Measurements from ENCODE around the gene AZGP1. TPM values are rescaled to one million over a fixed set of nuclear protein-coding genes. Genes with fewer than 3 reads are reported as not detected.
A peak's percentile ranks its signal among the peaks of the same experiment; 100 is the strongest.
"Not testable (repeated sequence)": the region's sequence is repeated elsewhere in the genome, so short reads cannot be mapped to it uniquely, and the experiment has no call there.

The AZGP1 gene
- total and polyA plus RNA-seq, 2 of the 13 experiments (the other 11 are each of a cell fraction or from before 2014, with no cell fraction given) = 93.8 to 229 TPM

GRCh38 chr7:99984593-99984992 is 8.8 kb upstream of the AZGP1 start:
- 68% methylated on average over 2 of the region's 2 CpGs for WGBS (ENCODE audit: low lambda C conversion rate)
- POLR2A ChIA-PET = no interaction called here
- H3K4me1 ChIP-seq (ENCODE audit: insufficient read depth, low read length) = peaks cover 28% of the 10 kb centered on the region

GRCh38 chr7:99981066-99981465 is 5.2 kb upstream of the AZGP1 start:
- H3K27me3 ChIP-seq (ENCODE audit: control insufficient read depth in 1 of 2, insufficient read depth in 2 of 2, low read length in 2 of 2); H4K20me1 ChIP-seq (ENCODE audit: insufficient read depth, low read length); H2AFZ ChIP-seq (ENCODE audit: low read length); DNase-seq (ENCODE audit: low spot score); H3K36me3 ChIP-seq (replicated peaks in 1 of 2; ENCODE audit: control insufficient read depth in 1 of 2, insufficient read depth in 2 of 2, low read length in 2 of 2); H3K27ac ChIP-seq (ENCODE audit: extremely low read length, insufficient read depth, low read length); H3K9me3 ChIP-seq (ENCODE audit: low read length); ATAC-seq; CTCF ChIA-PET (ENCODE audit: low intra/inter-chr PET ratio, low total read pairs); FAIRE-seq; intact Hi-C loops (cut with micrococcal nuclease; ENCODE audit: unreplicated experiment); H3K79me2 ChIP-seq (ENCODE audit: insufficient read depth, low read length): not testable (repeated sequence)
- BruUV-seq (replicated peaks) = TSS peak; percentile 65
- H3K4me3 ChIP-seq (replicated peaks in 1 of 3; ENCODE audit: insufficient read depth in 1 of 3, low read depth in 2 of 3, low read length in 3 of 3) = peak overlapping the region; percentile 40 to 63 (median 55); a peak in 4 of 6 replicates
- peak overlapping the region; percentile 40; the same call in 1 of the 2 replicates for H3K9ac ChIP-seq (ENCODE audit: insufficient read depth, low read depth, low read length)
- H3K4me1 ChIP-seq (ENCODE audit: insufficient read depth, low read length) = peaks cover 41% of the 10 kb centered on the region
- WGBS (ENCODE audit: low lambda C conversion rate) = 42% methylated on average over 7 of the region's 7 CpGs
- in situ Hi-C loops (cut with HindIII; ENCODE audit: extremely low pct_ligation_motif_present, low pct_unique_long_range_greater_than_20kb) = loop anchor here (5.0 kb wide), 1 partner anchor 1306 kb away; no protein-coding TSS in a partner anchor
- POLR2A ChIA-PET = interaction anchor here (0.7 to 2.5 kb wide), 3 partner anchors 8 to 1309 kb away, joined by 3 to 13 read pairs (median 4); partner anchors contain the start of gene TRIM4
- peak overlapping the region; percentile 84 for H3K4me2 ChIP-seq (ENCODE audit: low read depth, low read length)

More at GRCh38 chr7:99984593-99984992, 8.8 kb upstream of the AZGP1 start:
- no peaks in the 10 kb centered on the region for H4K20me1 ChIP-seq (ENCODE audit: insufficient read depth, low read length)
- in situ Hi-C loops (cut with HindIII; ENCODE audit: extremely low pct_ligation_motif_present, low pct_unique_long_range_greater_than_20kb) (loop anchor here (5.0 kb wide), 1 partner anchor 1303 kb away; no protein-coding TSS in a partner anchor), intact Hi-C loops (cut with micrococcal nuclease; ENCODE audit: unreplicated experiment) (no loop called here)
- FAIRE-seq = no peak
- no peak for ATAC-seq
- no peak overlapping the region for H3K9ac ChIP-seq (ENCODE audit: insufficient read depth, low read depth, low read length)
- no peak for DNase-seq (ENCODE audit: low spot score)
- no peak overlapping the region for H3K4me2 ChIP-seq (ENCODE audit: low read depth, low read length)
- H2AFZ ChIP-seq (ENCODE audit: low read length) = no peak overlapping the region
- CTCF ChIA-PET (ENCODE audit: low intra/inter-chr PET ratio, low total read pairs) = no interaction called here
- no peaks in the 10 kb centered on the region for H3K79me2 ChIP-seq (ENCODE audit: insufficient read depth, low read length)
- TSS peak; percentile 28 for BruUV-seq (replicated peaks)
- no peak for TF ChIP-seq ATF3 (CRISPR knock-in tag; IDR thresholded peaks at IDR 0.05)
- TF ChIP-seq ZNF563 (CRISPR knock-in tag; IDR thresholded peaks at IDR 0.05) = no peak
- TF ChIP-seq ZNF737 (CRISPR knock-in tag; IDR thresholded peaks at IDR 0.05; ENCODE audit: borderline replicate concordance) = no peak
- no peak for TF ChIP-seq MLX (CRISPR knock-in tag; IDR thresholded peaks at IDR 0.05)
- no peak for TF ChIP-seq KMT2B (CRISPR knock-in tag; IDR thresholded peaks at IDR 0.05)
- no peak for TF ChIP-seq TP53 (CRISPR knock-in tag; conservative IDR thresholded peaks at IDR 0.05)
- no peak for TF ChIP-seq PRDM4 (CRISPR knock-in tag; IDR thresholded peaks at IDR 0.05; ENCODE audit: borderline replicate concordance)
- H3K9me3 ChIP-seq (ENCODE audit: low read length) = no peaks in the 10 kb centered on the region
- no peaks in the 10 kb centered on the region; a peak in 1 of 5 replicates for H3K36me3 ChIP-seq (replicated peaks in 1 of 2; ENCODE audit: control insufficient read depth in 1 of 2, insufficient read depth in 2 of 2, low read length in 2 of 2)
- H3K27ac ChIP-seq (ENCODE audit: extremely low read length, insufficient read depth, low read length) = no peak overlapping the region
- no peak overlapping the region for H3K4me3 ChIP-seq (replicated peaks in 1 of 3; ENCODE audit: insufficient read depth in 1 of 3, low read depth in 2 of 3, low read length in 3 of 3)
- H3K27me3 ChIP-seq (ENCODE audit: control insufficient read depth in 1 of 2, insufficient read depth in 2 of 2, low read length in 2 of 2) = no peaks in the 10 kb centered on the region

Data from HepG2 (cell line).